ENCODE data around the gene MAGEB10. TPM values are rescaled to one million over a fixed set of nuclear protein-coding genes. Genes with fewer than 3 reads are reported as not detected.
"Not testable (repeated sequence)": the region's sequence is repeated elsewhere in the genome, so short reads cannot be mapped to it uniquely, and the experiment has no call there.

MAGEB10 gene, protein sequence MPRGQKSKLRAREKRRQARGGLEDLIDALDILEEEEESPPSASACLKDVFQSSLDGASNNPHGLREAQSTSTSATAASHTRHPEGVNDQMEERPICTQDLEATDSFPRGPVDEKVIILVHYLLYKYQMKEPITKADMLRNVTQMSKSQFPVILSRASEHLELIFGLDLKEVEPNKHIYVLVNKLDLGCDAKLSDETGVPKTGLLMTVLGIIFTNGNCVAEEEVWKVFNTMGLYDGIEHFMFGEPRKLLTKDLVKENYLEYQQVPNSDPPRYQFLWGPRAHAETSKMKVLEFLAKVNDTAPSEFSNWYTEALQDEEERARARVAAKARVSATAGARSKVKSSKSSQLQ
- not detected in 2 replicates for total RNA-seq

DNA sequence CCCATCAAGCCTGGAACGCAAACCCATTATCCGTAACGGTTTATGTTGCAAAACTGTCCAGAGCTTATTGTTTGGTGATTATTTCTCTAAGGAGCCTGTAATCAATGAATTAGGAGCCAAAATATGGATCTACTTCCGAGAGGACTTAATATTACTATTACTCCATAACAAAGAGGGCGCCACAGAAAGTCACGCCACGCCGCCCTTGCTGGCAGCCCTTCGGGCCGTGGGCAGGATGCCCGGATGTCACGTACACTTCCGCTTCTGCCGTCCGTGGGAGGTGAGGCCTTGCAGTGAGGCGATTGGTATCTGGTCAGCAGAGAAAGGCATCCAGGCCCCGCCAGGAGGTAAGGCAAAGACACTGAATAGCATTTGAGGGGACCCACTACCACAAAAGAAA lies at the start of gene MAGEB10:
TSS of gene MAGEB10 (plus strand) at position 301 of the 400 bp plus-strand sequence. CDS start 13,317 bp downstream, outside the sequence.
- intact Hi-C loops (cut with micrococcal nuclease) = no loop called here

DNA sequence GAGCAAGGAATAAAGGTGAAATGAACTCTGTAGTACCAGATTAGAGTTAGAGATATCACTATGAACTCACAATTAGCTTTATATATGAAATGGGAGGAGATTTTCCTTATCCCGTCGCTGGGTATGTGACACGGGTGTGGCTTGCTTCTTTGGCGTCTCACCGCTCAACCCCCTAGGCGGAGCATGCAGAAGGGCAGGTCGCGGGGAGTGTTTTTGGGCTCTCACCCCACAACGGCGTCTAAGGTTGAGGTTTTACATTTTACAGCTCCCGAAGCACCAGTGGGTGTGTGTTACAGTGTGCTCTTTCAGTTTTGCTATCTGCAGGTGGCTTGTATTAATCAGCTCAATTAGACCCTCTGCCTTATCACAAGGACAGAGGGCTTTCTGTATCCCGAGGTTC lies 42.1 kb upstream of the MAGEB10 start:
- intact Hi-C loops (cut with micrococcal nuclease) = no loop called here

DNA sequence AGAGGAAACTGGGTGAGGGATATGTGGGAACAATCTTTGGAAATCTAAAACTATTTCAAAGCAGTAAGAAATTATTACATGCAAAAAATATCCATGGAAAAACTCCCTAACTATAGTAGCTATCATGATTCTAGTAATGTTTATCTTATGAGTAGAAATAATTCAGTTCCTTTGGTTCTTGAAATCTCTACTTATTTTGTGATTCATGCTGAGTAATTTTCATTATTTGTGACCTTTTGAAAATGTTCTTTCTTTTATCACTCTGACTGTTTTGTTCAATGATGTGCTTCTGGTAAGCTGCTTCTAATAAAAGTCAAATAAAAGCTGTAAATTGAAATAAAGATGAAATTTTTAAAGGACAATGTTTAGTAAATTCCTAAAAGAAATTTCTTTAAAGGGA lies 40.4 kb upstream of the MAGEB10 start:
- intact Hi-C loops (cut with micrococcal nuclease) = no loop called here

DNA sequence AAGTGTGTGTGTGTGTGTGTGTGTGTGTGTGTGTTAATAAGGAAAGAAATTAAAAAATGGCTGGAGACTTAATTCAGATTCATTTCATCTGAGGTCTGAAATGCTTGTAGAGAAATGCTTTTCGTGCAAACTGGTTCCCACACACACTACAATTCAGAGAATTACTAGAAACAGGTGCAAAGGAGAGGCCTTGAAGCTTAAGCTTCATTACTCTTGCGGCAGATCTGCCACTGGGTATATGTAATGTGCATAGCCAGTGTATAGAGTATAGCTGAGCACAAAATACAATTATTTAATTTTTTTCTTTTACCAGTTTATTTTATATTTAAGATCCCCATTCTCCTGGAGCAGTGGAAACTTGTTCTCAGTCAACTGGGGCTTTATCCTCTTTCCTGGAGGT lies 31.8 kb upstream of the MAGEB10 start:
- intact Hi-C loops (cut with micrococcal nuclease) = no loop called here

DNA sequence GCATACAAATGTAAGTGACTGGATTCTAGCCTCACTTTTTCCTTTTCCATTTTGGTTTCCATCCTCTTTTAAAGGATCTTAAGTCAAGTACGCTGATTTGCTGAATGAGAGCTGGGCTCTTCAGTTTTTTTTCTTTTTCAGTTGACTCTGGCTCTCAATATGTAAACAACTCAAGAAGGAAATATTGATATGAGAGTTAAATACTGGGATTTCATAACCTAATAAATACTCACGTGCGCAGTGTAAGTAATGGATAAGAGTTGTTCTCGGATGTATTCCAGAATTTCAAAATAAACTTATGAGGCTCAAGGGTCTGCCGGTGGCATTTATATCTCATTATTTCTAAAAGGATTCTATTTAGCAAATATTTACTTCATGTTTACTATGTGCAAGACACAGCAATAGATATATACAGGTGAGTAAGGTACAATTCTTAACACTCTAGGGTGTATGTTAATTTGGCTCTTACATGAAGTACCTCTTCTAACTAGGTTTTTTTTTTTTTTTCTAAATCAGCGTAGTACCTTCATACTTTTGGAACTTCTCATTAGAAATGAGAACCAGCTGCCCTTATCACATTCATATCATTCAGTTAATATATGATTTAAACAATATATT lies 11.0 kb upstream of the MAGEB10 start:
- intact Hi-C loops (cut with micrococcal nuclease) = no loop called here

DNA sequence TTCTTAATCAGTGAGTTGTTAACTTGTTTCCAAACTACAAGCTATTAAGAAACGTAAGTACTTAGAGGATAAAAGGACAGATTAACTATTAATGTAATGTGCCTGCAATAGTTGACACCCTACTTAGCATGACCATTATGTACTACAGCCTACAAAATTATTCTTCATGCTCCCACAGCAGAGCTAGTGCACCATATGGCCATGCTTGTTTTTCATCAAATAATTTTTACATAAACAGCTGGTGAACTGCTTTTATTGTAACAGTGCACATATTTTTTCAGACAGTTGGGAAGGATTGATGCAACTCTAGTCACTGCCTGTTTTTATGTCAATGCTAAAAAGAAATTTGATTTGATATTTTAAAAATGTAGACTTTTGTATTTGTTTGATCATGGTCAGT lies 10.2 kb upstream of the MAGEB10 start:
- intact Hi-C loops (cut with micrococcal nuclease) = no loop called here

DNA sequence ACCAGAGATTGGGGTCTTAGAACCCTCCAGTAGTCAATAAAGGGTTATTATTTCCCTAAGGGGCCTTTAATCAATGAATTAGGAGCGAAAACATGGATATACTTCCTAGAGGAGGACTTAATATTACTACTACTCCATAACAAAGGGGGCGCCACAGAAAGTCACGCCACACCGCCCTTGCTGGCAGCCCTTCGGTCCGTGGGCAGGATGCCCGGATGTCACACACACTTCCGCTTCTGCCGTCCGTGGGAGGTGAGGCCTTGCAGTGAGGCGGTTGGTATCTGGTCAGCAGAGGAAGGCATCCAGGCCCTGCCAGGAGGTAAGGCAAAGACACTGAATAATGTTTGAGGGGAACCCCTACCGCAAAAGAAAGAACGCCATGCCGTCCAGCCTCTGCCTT lies 436 bp downstream of the MAGEB10 start:
- intact Hi-C loops (cut with micrococcal nuclease) = no loop called here

DNA sequence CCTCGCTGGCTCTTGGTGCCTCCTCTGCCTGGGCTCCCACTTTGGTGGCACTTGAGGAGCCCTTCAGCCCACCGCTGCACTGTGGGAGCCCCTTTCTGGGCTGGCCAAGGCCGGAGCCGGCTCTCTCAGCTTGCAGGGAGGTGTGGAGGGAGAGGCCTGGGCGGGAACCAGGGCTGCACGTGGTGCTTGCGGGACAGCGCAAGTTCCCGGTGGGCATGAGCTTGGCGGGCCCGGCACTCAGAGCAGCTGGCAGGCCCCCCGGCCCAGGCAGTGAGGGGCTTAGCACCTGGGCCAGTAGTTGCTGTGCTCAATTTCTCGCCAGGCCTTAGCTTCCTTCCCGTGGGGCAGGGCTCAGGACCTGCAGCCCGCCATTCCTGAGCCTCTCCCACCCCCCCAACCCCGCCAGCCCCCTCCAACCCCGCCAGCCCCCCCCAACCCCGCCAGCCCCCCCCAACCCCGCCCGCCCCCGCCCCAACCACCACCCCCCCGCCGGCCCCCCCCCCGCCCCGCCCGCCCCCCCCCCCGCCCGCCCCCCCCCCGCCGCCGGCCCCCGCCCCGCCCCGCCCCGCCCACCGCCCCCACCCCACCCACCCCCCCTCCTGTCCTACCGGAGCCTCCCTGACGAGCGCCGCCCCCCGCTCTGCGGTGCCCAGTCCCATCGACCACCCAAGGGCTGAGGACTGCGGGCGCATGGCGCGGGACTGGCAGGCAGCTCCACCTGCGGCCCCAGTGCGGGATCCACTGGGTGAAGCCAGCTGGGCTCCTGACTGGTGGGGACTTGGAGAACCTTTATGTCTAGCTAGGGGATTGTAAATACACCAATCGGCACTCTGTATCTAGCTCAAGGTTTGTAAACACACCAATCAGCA lies 1.4 kb downstream of the MAGEB10 start:
- intact Hi-C loops (cut with micrococcal nuclease) = not testable (repeated sequence)

DNA sequence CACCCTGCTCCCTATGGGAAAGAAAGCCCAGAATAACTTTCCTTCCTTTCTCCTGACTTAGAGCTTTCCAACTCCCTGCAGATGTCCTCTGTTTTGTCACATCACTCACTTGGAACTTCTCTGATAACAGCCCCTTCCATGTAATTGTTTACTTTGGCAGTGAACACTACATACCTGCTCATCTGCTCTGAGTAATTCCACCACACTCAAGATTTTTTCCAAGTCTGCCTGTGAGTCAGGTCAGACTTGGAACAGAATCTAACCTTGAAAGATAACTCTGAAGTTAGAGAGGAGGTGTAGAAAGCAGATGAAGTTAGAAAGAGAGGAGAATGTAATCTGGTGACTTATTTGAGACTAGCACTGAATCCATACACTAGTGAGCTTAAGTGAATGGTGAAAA lies 7.4 kb downstream of the MAGEB10 start:
- intact Hi-C loops (cut with micrococcal nuclease) = no loop called here

DNA sequence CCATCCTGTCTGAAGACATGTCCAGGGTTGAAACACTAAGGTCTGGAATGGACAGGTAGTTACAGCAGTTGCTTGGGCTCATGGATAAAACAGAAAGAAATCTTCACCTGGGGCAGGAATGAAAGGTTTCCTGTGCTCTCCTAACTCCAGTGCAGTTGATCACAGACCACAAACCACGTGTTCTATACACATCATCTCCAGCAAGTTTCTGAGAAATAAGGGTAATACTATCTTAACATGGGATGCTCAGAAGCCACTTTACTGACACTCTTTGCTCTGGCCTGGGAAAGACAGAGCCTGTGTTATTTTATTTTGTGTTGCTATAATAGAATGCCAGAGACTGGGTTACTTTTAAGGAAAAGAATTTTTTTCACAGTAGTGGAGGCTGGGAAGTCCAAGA lies 16.0 kb downstream of the MAGEB10 start:
- intact Hi-C loops (cut with micrococcal nuclease) = no loop called here

DNA sequence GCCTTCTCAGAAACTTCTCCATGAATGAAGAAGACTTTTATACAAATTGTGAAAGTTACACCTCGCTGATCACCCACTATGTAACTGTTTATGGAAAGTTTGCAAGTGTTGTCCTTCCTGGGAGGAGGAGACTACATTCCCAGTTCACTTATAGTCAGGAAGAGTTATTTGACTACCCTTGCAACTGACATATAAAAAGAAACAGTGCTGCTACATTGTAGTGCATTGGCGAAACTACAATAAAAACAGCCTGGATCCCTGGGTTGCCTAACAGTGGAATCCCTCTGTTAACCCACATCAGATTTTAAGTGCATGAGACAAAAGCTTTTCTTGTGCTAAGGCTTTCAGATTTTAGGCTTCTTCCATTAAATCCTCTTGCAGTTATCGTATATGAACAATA lies 30.4 kb downstream of the MAGEB10 start:
- intact Hi-C loops (cut with micrococcal nuclease) = no loop called here

DNA sequence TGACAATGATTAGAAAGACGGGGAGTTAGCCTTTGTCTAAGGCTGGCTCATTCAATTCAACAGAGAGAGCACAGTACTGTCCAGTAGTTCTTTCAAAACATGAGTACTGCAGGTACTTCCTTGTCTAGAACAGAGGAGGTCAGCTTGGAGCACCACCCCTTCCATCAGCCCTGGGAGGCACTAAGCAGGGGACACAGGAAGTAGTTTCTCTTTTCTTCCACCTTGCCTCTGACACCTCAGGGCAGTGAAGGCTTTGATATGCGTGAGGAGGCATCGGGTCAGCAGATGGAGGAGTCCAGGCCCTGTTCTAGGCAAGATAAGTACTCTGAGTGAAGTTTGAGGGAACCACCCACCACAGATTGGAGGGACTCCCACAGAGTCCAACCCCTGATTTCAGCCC lies 33.1 kb downstream of the MAGEB10 start:
- intact Hi-C loops (cut with micrococcal nuclease) = no loop called here

DNA sequence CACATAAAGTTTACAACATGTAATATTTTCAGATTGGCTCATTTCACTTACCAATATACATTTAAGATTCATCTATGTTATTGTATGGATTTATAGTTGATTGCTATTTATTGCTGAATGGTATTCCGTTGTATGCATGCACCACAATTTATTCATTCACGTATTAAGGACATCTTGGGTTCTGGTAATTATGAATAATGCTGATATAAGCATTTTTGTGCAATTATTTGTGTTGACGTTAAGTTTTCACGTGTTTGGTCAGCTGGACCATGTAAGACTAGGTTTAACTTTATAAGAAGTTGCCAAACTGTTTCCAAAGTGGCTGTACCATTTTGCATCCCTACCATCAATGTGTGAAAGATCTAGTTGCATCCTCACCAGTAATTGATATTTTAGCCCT lies 35.1 kb downstream of the MAGEB10 start:
- intact Hi-C loops (cut with micrococcal nuclease) = no loop called here

DNA sequence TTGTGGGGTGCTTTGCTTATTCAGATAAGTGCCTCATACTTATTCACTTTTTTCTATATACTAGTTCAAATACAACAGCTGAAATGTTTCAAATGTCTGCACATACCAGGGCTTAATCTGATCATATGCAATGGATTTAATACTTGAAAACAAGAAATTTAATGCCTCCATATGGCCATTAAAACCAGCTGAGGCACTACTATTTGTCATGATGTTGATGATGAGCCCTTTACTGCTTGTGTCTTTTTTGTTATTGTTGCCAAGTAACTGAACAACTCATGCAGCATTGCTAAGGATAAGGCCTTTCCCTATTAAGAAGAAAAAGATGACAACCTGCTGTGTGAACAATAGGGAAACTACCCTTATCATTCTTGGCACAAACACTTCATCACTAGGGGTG lies 52.5 kb downstream of the MAGEB10 start:
- intact Hi-C loops (cut with micrococcal nuclease) = no loop called here

DNA sequence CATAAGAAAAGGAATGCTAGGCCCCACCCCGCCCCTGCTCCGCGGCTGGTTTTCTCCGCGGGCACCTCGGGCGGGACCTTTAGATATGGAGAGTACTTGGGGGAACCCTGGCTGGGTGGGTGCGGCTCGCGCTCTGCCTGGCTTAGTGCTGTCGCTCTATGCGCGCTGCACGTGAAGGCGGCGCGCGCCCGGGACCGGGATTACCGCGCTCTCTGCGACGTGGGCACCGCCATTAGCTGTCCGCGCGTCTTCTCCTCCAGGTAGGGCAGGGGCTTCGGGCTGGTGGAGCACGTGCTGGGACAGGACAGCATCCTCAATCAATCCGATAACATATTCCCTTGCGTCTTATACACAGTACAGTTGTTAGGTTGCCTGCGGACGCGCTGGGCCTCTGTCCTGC lies 56.0 kb downstream of the MAGEB10 start:
- intact Hi-C loops (cut with micrococcal nuclease) = no loop called here

Other genes starting within 250 kb of the MAGEB10 start
- not detected in 2 replicates for gene DCAF8L2, start 217.6 kb upstream of the MAGEB10 start, total RNA-seq
- gene DCAF8L1, start 173.5 kb downstream of the MAGEB10 start, total RNA-seq = not detected in 2 replicates